ENCODE data around the gene MLX. TPM values are rescaled to one million over a fixed set of nuclear protein-coding genes. Genes with fewer than 3 reads are reported as not detected.

MLX gene
- total RNA-seq, 1 donor from 2014 or later = 79.7 TPM

DNA sequence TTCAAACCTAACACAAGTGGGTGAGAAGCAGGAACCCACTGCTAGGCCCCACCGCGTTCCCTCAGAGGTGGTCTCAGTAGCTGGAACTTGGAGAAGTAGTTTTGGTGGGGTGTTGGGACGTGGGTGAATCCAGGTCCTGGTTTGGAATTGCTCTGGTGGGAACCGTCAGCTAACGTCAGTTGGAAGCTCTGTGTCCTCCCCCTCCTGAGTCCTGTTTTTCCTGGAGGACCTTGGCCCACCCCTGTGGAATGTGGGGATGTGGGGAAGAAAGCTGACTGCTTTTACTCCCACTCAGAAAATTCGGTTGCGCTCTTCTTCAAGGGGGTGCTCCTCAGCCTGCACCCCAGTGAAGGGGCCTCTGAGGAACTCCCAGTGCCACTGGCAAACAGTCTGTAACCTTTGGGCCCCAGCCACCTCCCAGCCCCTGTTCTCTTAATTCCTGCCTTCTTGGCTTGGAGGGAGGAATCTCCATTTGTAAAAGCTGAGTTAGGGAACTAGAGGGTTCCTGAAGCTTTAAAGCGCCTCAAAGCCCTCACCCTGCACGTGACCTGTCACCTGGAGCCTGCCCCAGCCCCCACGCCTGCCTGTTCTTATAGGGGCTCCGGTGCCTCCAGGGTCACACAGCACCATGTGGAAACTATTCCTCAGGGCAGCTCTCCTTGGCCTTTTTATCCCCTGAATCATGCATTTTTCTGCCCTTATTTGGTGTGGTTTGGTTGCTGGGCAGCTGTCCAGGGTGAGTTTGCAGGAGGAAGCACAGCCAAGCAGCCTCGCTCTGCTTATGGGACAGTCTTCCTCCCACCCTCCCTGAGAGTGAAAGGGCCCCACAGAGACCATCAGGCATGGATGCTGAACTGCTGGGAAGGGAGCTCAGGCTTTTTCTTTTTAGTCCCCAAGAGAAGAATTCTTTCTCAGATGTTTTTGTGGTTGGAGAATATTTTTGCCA, 47.1 kb upstream of the MLX start:
- Histone ChIP-seq H3K4me1 (peaks cover 85% of the 10 kb centered on the region), H3K9me3 (replicated peaks) (no peaks in the 10 kb centered on the region), H3K36me3 (peaks cover 20% of the 10 kb centered on the region), H3K27me3 (ENCODE audit: low read depth) (no peaks in the 10 kb centered on the region), H3K27ac (replicated peaks) (peak overlapping the region; percentile 98), H3K4me3 (peak overlapping the region; percentile 37)
- intact Hi-C loops (cut with micrococcal nuclease) = loop anchor here (5.0 kb wide), 1 partner anchor 93 kb away; no protein-coding TSS in a partner anchor
- TF ChIP-seq, protein P1, sequence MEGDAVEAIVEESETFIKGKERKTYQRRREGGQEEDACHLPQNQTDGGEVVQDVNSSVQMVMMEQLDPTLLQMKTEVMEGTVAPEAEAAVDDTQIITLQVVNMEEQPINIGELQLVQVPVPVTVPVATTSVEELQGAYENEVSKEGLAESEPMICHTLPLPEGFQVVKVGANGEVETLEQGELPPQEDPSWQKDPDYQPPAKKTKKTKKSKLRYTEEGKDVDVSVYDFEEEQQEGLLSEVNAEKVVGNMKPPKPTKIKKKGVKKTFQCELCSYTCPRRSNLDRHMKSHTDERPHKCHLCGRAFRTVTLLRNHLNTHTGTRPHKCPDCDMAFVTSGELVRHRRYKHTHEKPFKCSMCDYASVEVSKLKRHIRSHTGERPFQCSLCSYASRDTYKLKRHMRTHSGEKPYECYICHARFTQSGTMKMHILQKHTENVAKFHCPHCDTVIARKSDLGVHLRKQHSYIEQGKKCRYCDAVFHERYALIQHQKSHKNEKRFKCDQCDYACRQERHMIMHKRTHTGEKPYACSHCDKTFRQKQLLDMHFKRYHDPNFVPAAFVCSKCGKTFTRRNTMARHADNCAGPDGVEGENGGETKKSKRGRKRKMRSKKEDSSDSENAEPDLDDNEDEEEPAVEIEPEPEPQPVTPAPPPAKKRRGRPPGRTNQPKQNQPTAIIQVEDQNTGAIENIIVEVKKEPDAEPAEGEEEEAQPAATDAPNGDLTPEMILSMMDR (IDR thresholded peaks at IDR 0.05; ENCODE audit: borderline replicate concordance) = no peak
- DNase-seq = peak; percentile 90

DNA sequence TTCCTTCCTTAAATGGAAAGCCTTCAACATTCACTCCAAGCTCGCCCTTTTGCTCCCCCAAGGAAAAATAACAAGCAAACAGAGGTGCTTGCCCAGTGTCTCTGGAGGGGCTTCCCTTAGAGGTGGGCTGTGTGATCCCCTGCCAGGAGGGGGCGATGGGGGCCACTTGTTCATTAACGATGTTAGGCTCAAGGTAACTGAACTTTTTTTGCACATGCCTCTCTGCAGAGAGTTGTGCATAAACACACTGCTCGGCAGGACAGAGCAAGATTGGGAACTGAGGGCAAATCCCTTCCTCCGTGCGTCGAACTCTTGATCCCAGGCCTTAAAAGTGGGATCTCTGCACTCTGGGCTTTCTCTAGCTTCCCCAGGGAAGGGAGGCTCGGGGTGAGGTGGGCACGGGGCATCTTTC, 46.4 kb upstream of the MLX start:
- peak overlapping the region; percentile 1 for H3K4me3 ChIP-seq
- no peaks in the 10 kb centered on the region for H3K27me3 ChIP-seq (ENCODE audit: low read depth)
- TF ChIP-seq, protein P1 (IDR thresholded peaks at IDR 0.05; ENCODE audit: borderline replicate concordance) = peak; percentile 23
- intact Hi-C loops (cut with micrococcal nuclease) = no loop called here
- DNase-seq = no peak
- no peaks in the 10 kb centered on the region for H3K9me3 ChIP-seq (replicated peaks)
- peaks cover 16% of the 10 kb centered on the region for H3K36me3 ChIP-seq
- peak overlapping the region; percentile 98 for H3K27ac ChIP-seq (replicated peaks)
- peaks cover 89% of the 10 kb centered on the region for H3K4me1 ChIP-seq

GRCh38 chr17:42521036-42521435, 45.9 kb upstream of the MLX start:
- no peak for DNase-seq
- TF ChIP-seq, protein P1 (IDR thresholded peaks at IDR 0.05; ENCODE audit: borderline replicate concordance) = no peak
- peaks cover 16% of the 10 kb centered on the region for H3K36me3 ChIP-seq
- peaks cover 90% of the 10 kb centered on the region for H3K4me1 ChIP-seq
- no peaks in the 10 kb centered on the region for H3K27me3 ChIP-seq (ENCODE audit: low read depth)
- peak overlapping the region; percentile 98 for H3K27ac ChIP-seq (replicated peaks)
- peak overlapping the region; percentile 1 for H3K4me3 ChIP-seq
- intact Hi-C loops (cut with micrococcal nuclease) = no loop called here
- no peaks in the 10 kb centered on the region for H3K9me3 ChIP-seq (replicated peaks)

DNA sequence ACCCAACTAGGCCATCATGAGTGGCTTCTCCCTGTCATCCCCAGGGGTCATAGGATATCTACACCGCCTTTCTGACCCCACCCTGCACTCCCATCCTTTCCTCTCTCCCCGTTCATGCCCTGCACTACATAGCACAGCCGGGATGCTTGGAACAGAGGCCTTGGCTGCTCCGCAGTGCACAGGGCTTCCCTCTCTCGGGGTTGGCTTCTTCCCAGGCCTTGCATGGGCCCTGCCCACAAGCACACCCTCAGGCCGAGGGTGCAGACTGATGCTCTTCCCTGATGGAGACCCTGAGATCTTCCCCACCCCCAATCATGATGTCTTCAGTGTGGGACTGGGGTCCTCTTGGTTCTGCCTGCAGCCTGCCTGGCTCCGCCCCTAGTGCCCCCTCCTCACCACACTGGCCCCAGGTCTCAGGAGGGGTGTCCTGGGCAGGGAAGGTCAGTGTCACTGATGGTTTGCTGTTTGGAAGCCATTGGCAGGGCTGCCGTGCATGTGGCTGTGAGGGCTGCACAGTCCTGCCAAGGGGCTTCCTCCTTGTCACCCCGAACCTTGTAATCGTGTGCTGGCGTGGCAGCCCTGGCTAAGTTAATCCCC, 45.1 kb upstream of the MLX start:
- Histone ChIP-seq H3K4me3 (no peak overlapping the region), H3K36me3 (peaks cover 16% of the 10 kb centered on the region), H3K27ac (replicated peaks) (peak overlapping the region; percentile 98), H3K27me3 (ENCODE audit: low read depth) (no peaks in the 10 kb centered on the region), H3K9me3 (replicated peaks) (no peaks in the 10 kb centered on the region), H3K4me1 (peaks cover 89% of the 10 kb centered on the region)
- DNase-seq = peak; percentile 34
- intact Hi-C loops (cut with micrococcal nuclease) = no loop called here
- TF ChIP-seq, protein P1 (IDR thresholded peaks at IDR 0.05; ENCODE audit: borderline replicate concordance) = no peak

GRCh38 chr17:42522263-42522790, 44.6 kb upstream of the MLX start:
- peak; percentile 16 for DNase-seq
- Histone ChIP-seq H3K27me3 (ENCODE audit: low read depth) (no peaks in the 10 kb centered on the region), H3K36me3 (peaks cover 16% of the 10 kb centered on the region), H3K27ac (replicated peaks) (peak overlapping the region; percentile 98), H3K4me1 (peaks cover 89% of the 10 kb centered on the region), H3K4me3 (no peak overlapping the region), H3K9me3 (replicated peaks) (no peaks in the 10 kb centered on the region)
- TF ChIP-seq, protein P1 (IDR thresholded peaks at IDR 0.05; ENCODE audit: borderline replicate concordance) = no peak
- intact Hi-C loops (cut with micrococcal nuclease) = no loop called here
